GM19468 (cell line): ENCODE results near the gene MYOM1.
A peak's percentile ranks its signal among the peaks of the same experiment; 100 is the strongest.

Experiments
- ATAC-seq: cut with Tn5 transposase; IDR thresholded peaks from one replicate; pipeline ENCODE4 v1.9.1; 2021; ENCODE audit warnings: mild to moderate bottlenecking, moderate library complexity, moderate number of reproducible peaks; ENCODE audit not compliant: unreplicated experiment; ENCODE audit errors: extremely low read depth

MYOM1 gene

GRCh38 chr18:3219631-3220335, at the start of gene MYOM1:
TSS of gene MYOM1 (minus strand) at chr18:3219968. CDS start at chr18:3215223, 4,745 bp downstream.
- ATAC-seq, result no peak

- ATAC-seq, result no peak
Observed at GRCh38 chr18:3269241-3269913, 49.6 kb upstream of the MYOM1 start.

GRCh38 chr18:3268306-3268705, 48.5 kb upstream of the MYOM1 start:
- ATAC-seq, result no peak

- ATAC-seq, result no peak
Observed at GRCh38 chr18:3266062-3266608, 46.4 kb upstream of the MYOM1 start.

- ATAC-seq, result no peak
Observed at GRCh38 chr18:3265564-3266033, 45.8 kb upstream of the MYOM1 start.

GRCh38 chr18:3264362-3264761, 44.6 kb upstream of the MYOM1 start:
- ATAC-seq, result no peak

GRCh38 chr18:3263132-3263700, 43.4 kb upstream of the MYOM1 start:
- no peak for ATAC-seq

GRCh38 chr18:3262234-3263131, 42.7 kb upstream of the MYOM1 start:
- no peak for ATAC-seq

- ATAC-seq, result peak; percentile 67
Observed at GRCh38 chr18:3261373-3262233, 41.8 kb upstream of the MYOM1 start, which contains the start of gene MYL12B. TSS of gene MYL12B (plus strand) at chr18:3262133. CDS start at chr18:3272899, 10,766 bp downstream.

- no peak for ATAC-seq
Observed at GRCh38 chr18:3260995-3261372, 41.2 kb upstream of the MYOM1 start.

GRCh38 chr18:3257627-3258120, 37.9 kb upstream of the MYOM1 start:
- no peak for ATAC-seq

- ATAC-seq, result no peak
Observed at GRCh38 chr18:3256693-3257626, 37.2 kb upstream of the MYOM1 start.

GRCh38 chr18:3255611-3256165, 35.9 kb upstream of the MYOM1 start:
- no peak for ATAC-seq

- ATAC-seq, result no peak
Observed at GRCh38 chr18:3254725-3255124, 35.0 kb upstream of the MYOM1 start.

- ATAC-seq, result no peak
Observed at GRCh38 chr18:3252843-3253242, 33.1 kb upstream of the MYOM1 start.

GRCh38 chr18:3251963-3252277, 32.2 kb upstream of the MYOM1 start:
- ATAC-seq, result no peak

- ATAC-seq, result no peak
Observed at GRCh38 chr18:3251249-3251962, 31.6 kb upstream of the MYOM1 start.
